ENCODE measurements around the gene ARSB. TPM values are rescaled to one million over a fixed set of nuclear protein-coding genes. Genes with fewer than 3 reads are reported as not detected.

The ARSB gene
- total RNA-seq, 4 donors from 2014 or later: 23.0 to 109 (median 52.6) TPM

- peaks cover 0 to 2% (median 0%) of the 10 kb centered on the region in 3 donors for H3K4me1 ChIP-seq
- H3K4me3 ChIP-seq: no peak overlapping the region
- H3K36me3 ChIP-seq: no peaks in the 10 kb centered on the region
- ATAC-seq: no peak
- no peaks in the 10 kb centered on the region for H3K27me3 ChIP-seq
- H3K9me3 ChIP-seq: peaks cover 0 to 8% (median 0%) of the 10 kb centered on the region in 3 donors
- TF ChIP-seq EP300 (IDR thresholded peaks at IDR 0.05) (no peak), CTCF (IDR thresholded peaks at IDR 0.05) (no peak), POLR2A (IDR thresholded peaks at IDR 0.05) (no peak), POLR2AphosphoS5 (IDR thresholded peaks at IDR 0.05) (no peak)
- H3K27ac ChIP-seq: no peak overlapping the region
- 97% methylated on average over 3 of the region's 3 CpGs; no CpG with 5 or more reads in 1 of the 2 donors for WGBS, 2 donors (ENCODE audit: low coverage in 1 of 2)
Measured at GRCh38 chr5:79007872-79008271, 22.8 kb upstream of the ARSB start.

GRCh38 chr5:79005936-79006631 lies 21.0 kb upstream of the ARSB start:
- ATAC-seq: no peak
- Histone ChIP-seq H3K9me3 (no peaks in the 10 kb centered on the region), H3K27ac (no peak overlapping the region), H3K27me3 (no peaks in the 10 kb centered on the region), H3K4me3 (no peak overlapping the region), H3K4me1 (peaks cover 0 to 20% (median 5%) of the 10 kb centered on the region in 3 donors), H3K36me3 (no peaks in the 10 kb centered on the region)
- 84 to 91% methylated on average over 4 to 6 of the region's 6 CpGs for WGBS, 2 donors (ENCODE audit: low coverage in 1 of 2)
- TF ChIP-seq EP300 (IDR thresholded peaks at IDR 0.05) (no peak), POLR2AphosphoS5 (IDR thresholded peaks at IDR 0.05) (no peak), CTCF (IDR thresholded peaks at IDR 0.05) (no peak), POLR2A (IDR thresholded peaks at IDR 0.05) (no peak)

- H3K27ac ChIP-seq: no peak overlapping the region
- no peak overlapping the region for H3K4me3 ChIP-seq
- H3K27me3 ChIP-seq: no peaks in the 10 kb centered on the region
- TF ChIP-seq EP300 (IDR thresholded peaks at IDR 0.05) (no peak), CTCF (IDR thresholded peaks at IDR 0.05) (no peak), POLR2A (IDR thresholded peaks at IDR 0.05) (no peak), POLR2AphosphoS5 (IDR thresholded peaks at IDR 0.05) (no peak)
- no peaks in the 10 kb centered on the region for H3K9me3 ChIP-seq
- H3K36me3 ChIP-seq: no peaks in the 10 kb centered on the region
- no peak for ATAC-seq
- peaks cover 0 to 30% (median 6%) of the 10 kb centered on the region in 3 donors for H3K4me1 ChIP-seq
- 64 to 68% methylated on average over 4 of the region's 4 CpGs for WGBS, 2 donors (ENCODE audit: low coverage in 1 of 2)
Measured at GRCh38 chr5:79005151-79005550, 20.0 kb upstream of the ARSB start.

- no peak for TF ChIP-seq POLR2A (IDR thresholded peaks at IDR 0.05)
- TF ChIP-seq EP300 (IDR thresholded peaks at IDR 0.05): no peak
- no peak for TF ChIP-seq CTCF (IDR thresholded peaks at IDR 0.05)
- TF ChIP-seq POLR2AphosphoS5 (IDR thresholded peaks at IDR 0.05): no peak
- WGBS, 2 donors (ENCODE audit: low coverage in 1 of 2): 71 to 90% methylated on average over 1 of the region's 1 CpG
- H3K36me3 ChIP-seq: no peaks in the 10 kb centered on the region
- H3K27ac ChIP-seq: peak overlapping the region; percentile 6 to 80 (median 76)
- H3K27me3 ChIP-seq: no peaks in the 10 kb centered on the region
- H3K9me3 ChIP-seq: no peaks in the 10 kb centered on the region
- no peak overlapping the region for H3K4me3 ChIP-seq
- ATAC-seq: no peak
- peaks cover 2 to 56% (median 6%) of the 10 kb centered on the region in 3 donors for H3K4me1 ChIP-seq
Measured at GRCh38 chr5:79002374-79002773, 17.3 kb upstream of the ARSB start.

GRCh38 chr5:79001471-79001870 lies 16.4 kb upstream of the ARSB start:
- Histone ChIP-seq H3K4me3 (no peak overlapping the region), H3K9me3 (no peaks in the 10 kb centered on the region), H3K36me3 (no peaks in the 10 kb centered on the region), H3K27ac (peak overlapping the region; percentile 6 to 80 (median 76)), H3K27me3 (no peaks in the 10 kb centered on the region), H3K4me1 (peaks cover 4 to 65% (median 6%) of the 10 kb centered on the region in 3 donors)
- no peak for TF ChIP-seq EP300 (IDR thresholded peaks at IDR 0.05)
- ATAC-seq: no peak

Data from gastroesophageal sphincter (tissue), 4 donors.